Gastroesophageal sphincter (tissue), 3 donors: Measurements from ENCODE around the gene SLC39A11.

ENCODE experiments used
- POLR2AphosphoS5 ChIP-seq: sonication (generic); formaldehyde crosslinking; IDR thresholded peaks from one replicate; pipeline ENCODE4 v1.6.1; 2017; ENCODE audit warnings: antibody characterized with exemption
- TF ChIP-seq, protein P1 (sequence below), 4 experiments: fragments of 200-600 bp in 2 of 4; fragments of 450-650 bp in 2 of 4; sonication (generic) in 1 of 4; IDR thresholded peaks; one replicate each; pipeline ENCODE4 v1.5.1; 2017 to 2019; ENCODE audit warnings: antibody characterized with exemption in 4 of 4, mild to moderate bottlenecking in 2 of 4, moderate library complexity in 2 of 4

DNA sequence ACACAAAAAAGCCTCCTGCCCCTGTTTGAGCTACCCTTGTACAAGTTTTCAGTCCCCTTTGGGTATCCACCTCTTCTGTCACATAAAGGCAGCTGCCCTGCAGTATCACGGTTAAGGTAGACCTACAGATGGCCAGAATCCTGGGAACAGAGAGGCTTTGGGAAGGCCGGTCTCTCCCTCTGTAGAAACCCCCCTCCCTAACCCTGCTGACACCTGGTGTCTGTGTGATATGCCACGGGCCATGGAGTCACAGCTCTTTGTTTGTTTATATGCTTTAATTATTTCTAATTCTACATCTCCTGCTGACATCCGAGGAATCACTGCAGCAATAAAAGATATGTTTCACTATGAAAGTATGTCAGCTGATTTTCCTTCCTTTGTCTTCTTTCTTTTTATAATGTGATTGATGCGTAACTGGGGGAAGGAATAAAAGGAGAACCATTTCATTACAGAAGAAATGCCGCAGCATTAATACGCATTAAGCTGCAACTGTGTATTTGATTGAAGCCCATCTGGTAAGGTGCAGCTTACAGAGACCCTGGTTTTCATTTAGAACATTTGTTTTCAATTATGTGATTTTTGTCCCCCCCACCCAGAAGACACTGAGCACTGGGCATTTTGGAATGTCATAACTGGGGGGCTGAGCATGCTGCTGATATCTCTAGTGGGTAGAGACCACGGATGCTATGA lies 142.1 kb downstream of the SLC39A11 start:
- no peak for TF ChIP-seq POLR2AphosphoS5
- TF ChIP-seq, protein P1, sequence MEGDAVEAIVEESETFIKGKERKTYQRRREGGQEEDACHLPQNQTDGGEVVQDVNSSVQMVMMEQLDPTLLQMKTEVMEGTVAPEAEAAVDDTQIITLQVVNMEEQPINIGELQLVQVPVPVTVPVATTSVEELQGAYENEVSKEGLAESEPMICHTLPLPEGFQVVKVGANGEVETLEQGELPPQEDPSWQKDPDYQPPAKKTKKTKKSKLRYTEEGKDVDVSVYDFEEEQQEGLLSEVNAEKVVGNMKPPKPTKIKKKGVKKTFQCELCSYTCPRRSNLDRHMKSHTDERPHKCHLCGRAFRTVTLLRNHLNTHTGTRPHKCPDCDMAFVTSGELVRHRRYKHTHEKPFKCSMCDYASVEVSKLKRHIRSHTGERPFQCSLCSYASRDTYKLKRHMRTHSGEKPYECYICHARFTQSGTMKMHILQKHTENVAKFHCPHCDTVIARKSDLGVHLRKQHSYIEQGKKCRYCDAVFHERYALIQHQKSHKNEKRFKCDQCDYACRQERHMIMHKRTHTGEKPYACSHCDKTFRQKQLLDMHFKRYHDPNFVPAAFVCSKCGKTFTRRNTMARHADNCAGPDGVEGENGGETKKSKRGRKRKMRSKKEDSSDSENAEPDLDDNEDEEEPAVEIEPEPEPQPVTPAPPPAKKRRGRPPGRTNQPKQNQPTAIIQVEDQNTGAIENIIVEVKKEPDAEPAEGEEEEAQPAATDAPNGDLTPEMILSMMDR (IDR thresholded peaks at IDR 0.05): no peak
